ENCODE results near the gene GABBR2. TPM values are rescaled to one million over a fixed set of nuclear protein-coding genes. Genes with fewer than 3 reads are reported as not detected.

GABBR2 gene
- total RNA-seq, 1 donor from 2014 or later: 0.84 TPM

DNA sequence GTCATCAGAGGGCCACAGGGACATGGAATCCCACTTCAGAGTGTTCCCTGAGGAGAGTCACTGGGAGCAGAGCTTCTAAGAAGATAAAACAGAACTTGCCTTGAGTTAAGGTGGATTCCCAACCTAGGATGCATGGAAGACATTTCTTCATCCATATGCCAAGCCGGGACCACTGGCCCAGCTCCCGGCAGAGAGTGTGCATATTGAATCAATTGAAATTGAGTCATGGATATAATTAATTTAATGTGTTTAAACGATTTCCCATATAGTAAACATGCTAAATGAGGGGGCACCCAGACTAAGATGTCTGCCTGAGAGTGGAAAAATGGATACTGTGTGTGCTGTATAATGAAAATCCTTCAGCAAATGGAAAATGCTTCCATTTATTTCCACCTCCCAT is 258.9 kb downstream of the GABBR2 start:
- no peaks in the 10 kb centered on the region for H3K36me3 ChIP-seq
- no peaks in the 10 kb centered on the region for H3K4me1 ChIP-seq
- TF ChIP-seq, protein P1, sequence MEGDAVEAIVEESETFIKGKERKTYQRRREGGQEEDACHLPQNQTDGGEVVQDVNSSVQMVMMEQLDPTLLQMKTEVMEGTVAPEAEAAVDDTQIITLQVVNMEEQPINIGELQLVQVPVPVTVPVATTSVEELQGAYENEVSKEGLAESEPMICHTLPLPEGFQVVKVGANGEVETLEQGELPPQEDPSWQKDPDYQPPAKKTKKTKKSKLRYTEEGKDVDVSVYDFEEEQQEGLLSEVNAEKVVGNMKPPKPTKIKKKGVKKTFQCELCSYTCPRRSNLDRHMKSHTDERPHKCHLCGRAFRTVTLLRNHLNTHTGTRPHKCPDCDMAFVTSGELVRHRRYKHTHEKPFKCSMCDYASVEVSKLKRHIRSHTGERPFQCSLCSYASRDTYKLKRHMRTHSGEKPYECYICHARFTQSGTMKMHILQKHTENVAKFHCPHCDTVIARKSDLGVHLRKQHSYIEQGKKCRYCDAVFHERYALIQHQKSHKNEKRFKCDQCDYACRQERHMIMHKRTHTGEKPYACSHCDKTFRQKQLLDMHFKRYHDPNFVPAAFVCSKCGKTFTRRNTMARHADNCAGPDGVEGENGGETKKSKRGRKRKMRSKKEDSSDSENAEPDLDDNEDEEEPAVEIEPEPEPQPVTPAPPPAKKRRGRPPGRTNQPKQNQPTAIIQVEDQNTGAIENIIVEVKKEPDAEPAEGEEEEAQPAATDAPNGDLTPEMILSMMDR (IDR thresholded peaks at IDR 0.05): no peak
- H3K27ac ChIP-seq: no peak overlapping the region
- H3K4me3 ChIP-seq: no peak overlapping the region
- no peaks in the 10 kb centered on the region for H3K9me3 ChIP-seq
- DNase-seq (no peak), ATAC-seq (no peak)
- no peaks in the 10 kb centered on the region for H3K27me3 ChIP-seq
- intact Hi-C loops (cut with DNase I): no loop called here

DNA sequence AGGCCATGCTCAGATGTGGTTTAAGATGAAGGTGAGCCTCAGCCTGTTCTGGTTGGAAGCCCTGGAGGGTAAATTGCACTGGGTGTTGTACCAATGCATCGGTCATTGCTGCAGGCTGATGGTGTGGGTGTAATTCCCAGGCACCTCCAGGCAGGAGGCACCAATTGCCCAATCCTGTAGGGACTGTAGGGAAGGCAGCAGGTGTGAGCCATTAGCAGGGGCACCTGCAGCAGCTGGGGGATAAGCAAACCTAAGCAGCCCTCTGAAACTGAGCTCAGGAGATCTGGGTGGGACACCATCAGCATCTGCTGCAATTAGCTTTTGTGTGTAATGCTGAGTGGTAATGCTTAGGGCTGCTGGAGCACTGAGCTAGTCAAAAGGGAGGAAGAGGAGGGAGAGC is 263.2 kb downstream of the GABBR2 start:
- no peaks in the 10 kb centered on the region for H3K27me3 ChIP-seq
- H3K4me1 ChIP-seq: no peaks in the 10 kb centered on the region
- ATAC-seq: peak; percentile 35
- H3K36me3 ChIP-seq: no peaks in the 10 kb centered on the region
- H3K27ac ChIP-seq: no peak overlapping the region
- DNase-seq: no peak
- no peak overlapping the region for H3K4me3 ChIP-seq
- intact Hi-C loops (cut with DNase I): no loop called here
- no peaks in the 10 kb centered on the region for H3K9me3 ChIP-seq
- TF ChIP-seq, protein P1 (IDR thresholded peaks at IDR 0.05): no peak

DNA sequence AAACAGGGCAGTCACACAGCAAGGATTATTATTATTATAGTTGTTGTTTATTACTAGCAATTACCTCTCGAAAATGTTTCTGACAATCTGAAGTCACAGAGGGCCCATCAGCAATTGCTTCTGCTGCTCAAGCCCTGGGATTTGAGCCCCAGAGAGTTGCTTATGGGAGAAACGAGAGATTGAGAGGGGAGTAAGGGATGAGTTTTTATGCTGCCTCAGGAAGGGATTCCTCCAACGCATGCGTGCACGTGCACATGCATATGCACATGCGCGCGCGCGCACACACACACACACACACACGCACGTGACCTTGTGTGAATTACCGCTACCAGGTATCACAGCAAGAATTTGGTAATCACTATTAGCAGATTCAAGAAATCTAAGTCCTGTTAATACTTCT is 264.1 kb downstream of the GABBR2 start:
- Histone ChIP-seq H3K4me3 (no peak overlapping the region), H3K27me3 (no peaks in the 10 kb centered on the region), H3K27ac (no peak overlapping the region), H3K9me3 (no peaks in the 10 kb centered on the region), H3K36me3 (no peaks in the 10 kb centered on the region), H3K4me1 (no peaks in the 10 kb centered on the region)
- TF ChIP-seq, protein P1 (IDR thresholded peaks at IDR 0.05): no peak
- intact Hi-C loops (cut with DNase I): no loop called here
- ATAC-seq: no peak
- DNase-seq: no peak

DNA sequence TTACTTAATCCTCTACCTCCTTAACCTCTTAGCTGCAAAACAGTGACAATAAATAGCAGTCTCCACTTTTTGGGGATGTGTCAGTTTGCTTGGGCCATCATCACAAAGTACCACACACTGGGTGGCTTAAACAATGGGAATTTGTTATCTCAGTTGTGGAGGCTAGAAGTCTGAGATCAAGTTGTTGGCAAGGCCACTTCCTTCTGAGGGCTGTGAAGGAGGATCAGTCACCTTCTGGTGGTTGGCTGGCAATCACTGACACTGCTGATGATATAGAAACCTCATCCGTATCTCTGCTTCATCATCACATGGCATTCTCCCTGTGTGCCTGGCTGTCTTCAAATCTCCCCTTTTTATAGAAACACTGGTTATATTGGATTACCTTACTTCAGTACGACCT is 266.2 kb downstream of the GABBR2 start:
- TF ChIP-seq, protein P1 (IDR thresholded peaks at IDR 0.05): no peak

DNA sequence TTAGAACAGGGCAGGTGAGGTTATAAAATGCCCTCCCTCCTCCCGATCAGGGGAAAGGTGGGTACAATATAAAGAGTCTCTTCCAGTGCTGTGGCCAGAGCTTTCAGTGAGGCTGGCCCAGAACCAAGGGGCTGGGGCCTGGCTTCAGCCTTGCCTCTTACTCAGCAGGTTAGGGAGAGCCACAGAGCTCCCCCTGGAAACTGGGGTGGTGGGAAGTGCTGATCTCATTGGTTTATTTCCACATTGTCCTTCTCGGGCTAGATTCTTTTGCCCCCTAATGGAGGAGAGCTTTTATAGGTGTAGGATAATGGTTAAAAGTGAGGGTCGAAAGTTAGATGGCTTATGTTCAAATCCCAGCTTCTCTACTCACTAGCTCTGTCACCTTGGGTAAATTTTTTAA is 266.6 kb downstream of the GABBR2 start:
- Histone ChIP-seq H3K4me1 (no peaks in the 10 kb centered on the region), H3K9me3 (no peaks in the 10 kb centered on the region), H3K27me3 (no peaks in the 10 kb centered on the region), H3K4me3 (no peak overlapping the region), H3K36me3 (no peaks in the 10 kb centered on the region), H3K27ac (no peak overlapping the region)
- TF ChIP-seq, protein P1 (IDR thresholded peaks at IDR 0.05): no peak
- ATAC-seq (no peak), DNase-seq (no peak)
- intact Hi-C loops (cut with DNase I): no loop called here

More for the DNA sequence above, 266.2 kb downstream of the GABBR2 start:
- ATAC-seq: no peak
- intact Hi-C loops (cut with DNase I): no loop called here
- Histone ChIP-seq H3K4me1 (no peaks in the 10 kb centered on the region), H3K27me3 (no peaks in the 10 kb centered on the region), H3K4me3 (no peak overlapping the region), H3K36me3 (no peaks in the 10 kb centered on the region), H3K9me3 (no peaks in the 10 kb centered on the region), H3K27ac (no peak overlapping the region)
- no peak for DNase-seq

DNA sequence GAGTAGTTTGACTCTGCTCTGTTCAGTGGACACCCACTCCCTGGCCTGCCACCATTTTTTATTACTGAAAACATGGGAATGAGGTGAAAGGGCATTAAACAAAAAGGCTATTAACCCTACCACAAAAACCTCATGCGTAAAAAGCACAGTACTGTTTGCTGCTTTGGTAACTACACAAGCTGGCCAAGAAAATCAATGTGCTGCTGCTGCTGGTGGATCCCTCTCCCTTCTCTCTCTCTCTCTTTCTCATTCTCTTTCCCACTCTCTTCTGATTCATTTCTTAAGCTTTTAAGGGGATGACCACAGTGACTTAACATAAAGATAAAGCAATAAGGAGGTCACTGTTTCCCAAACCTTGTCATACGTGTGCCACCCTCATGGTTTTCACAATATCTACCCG is 270.1 kb downstream of the GABBR2 start:
- intact Hi-C loops (cut with DNase I): no loop called here
- TF ChIP-seq, protein P1 (IDR thresholded peaks at IDR 0.05): no peak
- Histone ChIP-seq H3K4me3 (no peak overlapping the region), H3K9me3 (no peaks in the 10 kb centered on the region), H3K27ac (no peak overlapping the region), H3K27me3 (no peaks in the 10 kb centered on the region), H3K36me3 (no peaks in the 10 kb centered on the region), H3K4me1 (no peaks in the 10 kb centered on the region)
- DNase-seq: no peak
- ATAC-seq: no peak
